ENCODE data around the gene SLAMF9. TPM values are rescaled to one million over a fixed set of nuclear protein-coding genes. Genes with fewer than 3 reads are reported as not detected.
A peak's percentile ranks its signal among the peaks of the same experiment; 100 is the strongest.

Gene SLAMF9
- total RNA-seq, 1 donor from 2014 or later: not detected

DNA sequence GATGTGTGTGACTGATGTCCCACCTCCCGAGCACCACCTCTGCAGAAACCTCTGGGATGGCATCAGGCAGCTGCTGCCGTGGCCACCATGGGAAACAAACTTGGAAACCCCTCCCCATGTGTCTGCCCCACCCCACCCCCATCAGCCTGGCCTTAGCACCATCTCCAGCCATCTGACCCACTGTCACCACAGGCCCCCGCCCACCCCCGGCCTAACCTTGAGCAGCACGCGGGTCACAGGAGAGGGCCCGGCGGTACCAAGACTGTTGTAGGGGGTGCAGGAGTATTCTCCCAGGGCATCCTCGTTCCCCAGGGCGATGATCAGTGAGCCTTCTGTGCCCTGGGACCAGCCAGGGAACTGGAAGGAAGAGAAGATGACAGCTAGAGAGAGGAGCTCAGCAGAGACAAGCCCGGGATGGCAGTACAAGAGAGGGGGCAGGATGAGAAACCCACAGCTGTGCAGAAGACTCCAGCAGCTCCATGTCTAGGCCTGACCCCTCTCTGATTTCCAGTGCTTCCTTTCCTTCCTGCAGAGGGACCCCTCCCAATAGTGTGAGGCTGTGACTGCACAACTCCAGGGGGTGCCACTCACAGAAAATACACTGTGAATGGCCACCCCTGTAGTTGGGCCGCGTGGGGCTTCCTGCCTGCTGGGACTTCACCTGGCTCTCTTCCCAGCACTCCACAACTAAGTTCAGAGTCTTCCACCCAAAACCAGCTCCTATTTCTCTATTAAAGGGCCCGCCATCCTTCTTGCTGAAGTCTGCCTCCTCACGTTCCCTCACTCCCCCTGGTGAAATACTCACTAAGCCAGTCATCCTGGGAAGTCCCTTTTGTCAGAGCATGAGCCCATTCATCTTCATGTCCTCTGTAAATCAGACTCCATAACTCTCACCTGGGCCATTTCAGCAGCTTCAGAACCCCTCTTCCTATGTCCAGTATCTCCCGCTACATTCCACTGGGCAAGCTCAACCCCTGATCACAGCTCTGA is 21.4 kb downstream of the SLAMF9 start:
- no peak for DNase-seq

DNA sequence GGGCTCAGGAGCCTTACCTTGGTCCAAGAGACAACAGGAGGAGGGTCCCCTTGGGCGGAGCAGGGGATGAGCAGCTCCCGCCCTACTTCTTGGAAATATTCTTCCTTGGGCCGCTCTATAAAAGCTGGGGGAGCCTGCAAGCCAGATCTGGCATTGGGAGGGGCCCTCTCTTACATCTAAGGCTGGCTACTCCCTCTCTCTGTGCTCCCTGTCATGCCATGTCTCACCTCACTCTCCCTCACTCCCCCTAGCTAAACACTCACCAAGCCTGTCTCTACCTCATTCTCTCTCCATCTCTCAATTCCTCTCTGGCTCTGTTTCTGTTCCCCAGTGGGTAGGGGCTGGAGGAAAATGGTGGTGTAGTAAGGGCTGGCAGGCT is 22.3 kb downstream of the SLAMF9 start:
- DNase-seq: no peak

DNA sequence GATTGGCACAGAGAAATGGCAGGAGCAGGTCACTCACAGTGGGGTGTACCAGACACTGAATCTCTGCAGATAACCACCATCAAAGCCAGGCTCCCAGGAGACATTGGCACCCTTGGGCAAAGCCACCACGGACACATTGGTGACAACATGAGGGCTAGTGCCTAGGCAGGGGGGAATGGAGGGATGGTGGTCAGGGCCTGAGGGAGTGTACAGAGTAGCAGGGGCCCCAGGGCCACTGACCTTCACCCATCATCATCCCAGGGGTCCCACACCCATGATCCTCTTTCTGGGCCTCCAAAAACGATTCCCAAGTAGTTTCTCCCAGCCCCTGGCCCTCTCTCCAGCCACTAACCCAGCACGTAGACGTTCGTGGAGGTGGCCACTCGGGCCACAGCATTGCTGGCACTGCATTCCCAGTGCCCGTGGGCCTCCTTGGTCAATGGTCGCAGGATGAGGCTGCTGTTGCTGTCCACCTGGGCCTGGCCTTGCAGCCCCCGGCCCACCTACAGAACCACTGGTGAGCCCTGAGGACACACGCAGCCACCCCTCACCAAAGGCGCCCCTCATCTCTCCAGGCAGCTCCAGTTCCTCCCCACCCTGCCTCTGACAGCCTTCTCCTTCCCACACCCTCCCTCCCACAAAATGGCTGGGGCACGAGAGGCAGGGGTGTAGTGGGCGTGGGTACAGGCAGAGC is 22.8 kb downstream of the SLAMF9 start:
- no peak for DNase-seq

DNA sequence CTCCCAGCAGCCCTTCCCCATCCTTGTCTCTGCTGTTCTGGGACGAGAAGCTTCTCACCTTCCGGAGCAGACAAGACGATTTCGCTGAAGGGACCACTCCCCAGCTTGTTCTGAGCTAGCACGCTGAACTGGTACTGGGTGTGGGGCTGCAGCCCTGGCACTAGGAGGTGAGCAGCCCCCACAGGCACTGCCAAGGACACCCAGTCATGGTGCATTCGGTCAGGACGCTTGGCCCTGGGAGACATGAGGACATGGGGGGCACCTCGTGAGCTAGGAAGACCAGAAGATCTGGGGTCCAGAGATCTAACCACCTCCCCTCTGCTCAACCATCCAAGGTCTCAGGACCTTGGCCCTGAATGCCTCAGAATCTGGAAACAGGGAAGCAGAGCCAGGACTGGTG is 23.4 kb downstream of the SLAMF9 start:
- DNase-seq: no peak

DNA sequence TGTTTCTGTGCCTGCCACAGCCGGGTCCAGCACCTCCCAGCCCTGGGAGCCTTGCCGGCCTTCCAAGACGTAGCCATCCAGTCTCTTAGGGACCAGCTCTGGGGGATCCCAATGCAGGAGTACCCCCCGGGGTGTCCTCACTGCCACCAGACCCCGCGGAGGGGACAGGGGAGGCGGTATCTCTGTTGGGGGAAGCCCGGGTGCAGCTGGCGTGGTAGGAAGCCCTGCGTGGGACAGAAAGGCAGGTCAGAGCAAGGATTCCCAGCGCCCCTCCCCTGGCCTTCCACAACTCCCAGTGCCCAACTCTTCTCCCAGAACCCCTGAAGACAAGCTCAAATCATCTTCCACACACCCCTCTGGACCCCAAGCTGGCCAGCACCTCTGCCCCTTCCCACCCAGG is 23.8 kb downstream of the SLAMF9 start:
- DNase-seq: no peak

DNA sequence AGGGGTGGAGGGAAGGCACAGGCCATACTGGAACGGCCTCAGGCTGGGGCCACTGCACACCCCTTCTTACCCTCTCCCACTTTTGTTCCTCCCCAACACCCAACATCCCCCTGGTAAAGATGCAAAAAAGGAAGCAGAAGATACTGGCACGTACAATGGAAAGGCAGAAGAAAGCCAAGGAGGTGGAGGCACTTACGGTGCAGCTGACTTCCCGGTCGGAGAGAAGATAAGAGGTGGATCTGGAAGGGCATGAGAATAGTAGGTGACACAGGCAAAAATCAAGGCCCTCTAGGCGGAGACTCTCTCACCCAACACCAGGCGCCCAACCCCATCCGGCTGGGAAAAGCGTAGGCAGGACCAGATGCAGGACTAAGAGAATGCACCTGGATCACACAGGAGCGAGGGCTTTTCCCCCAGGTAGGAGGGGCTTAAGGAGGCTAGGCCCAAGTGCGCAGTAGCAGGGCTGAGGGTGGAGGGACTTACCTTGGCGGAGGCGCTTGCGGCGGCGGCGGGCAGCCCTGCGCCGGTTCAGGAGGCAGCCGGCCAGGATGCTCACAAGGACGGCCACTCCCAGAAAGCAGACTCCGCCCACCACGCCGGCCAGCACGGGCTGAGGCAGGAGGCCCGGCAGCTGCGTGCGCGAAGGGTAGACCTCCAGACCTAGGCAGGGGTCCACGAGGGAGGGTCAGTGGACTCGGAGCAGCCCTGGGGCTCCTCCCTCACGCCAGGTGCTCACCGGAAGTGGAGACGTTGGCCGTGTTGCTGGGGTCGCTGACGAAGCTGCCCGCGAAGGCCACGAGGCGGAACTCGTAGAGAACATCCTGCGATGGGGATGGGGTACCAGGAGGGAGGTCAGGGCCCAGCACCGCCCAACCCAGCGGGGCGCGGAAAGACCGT is 24.6 kb downstream of the SLAMF9 start:
- no peak for DNase-seq

DNA sequence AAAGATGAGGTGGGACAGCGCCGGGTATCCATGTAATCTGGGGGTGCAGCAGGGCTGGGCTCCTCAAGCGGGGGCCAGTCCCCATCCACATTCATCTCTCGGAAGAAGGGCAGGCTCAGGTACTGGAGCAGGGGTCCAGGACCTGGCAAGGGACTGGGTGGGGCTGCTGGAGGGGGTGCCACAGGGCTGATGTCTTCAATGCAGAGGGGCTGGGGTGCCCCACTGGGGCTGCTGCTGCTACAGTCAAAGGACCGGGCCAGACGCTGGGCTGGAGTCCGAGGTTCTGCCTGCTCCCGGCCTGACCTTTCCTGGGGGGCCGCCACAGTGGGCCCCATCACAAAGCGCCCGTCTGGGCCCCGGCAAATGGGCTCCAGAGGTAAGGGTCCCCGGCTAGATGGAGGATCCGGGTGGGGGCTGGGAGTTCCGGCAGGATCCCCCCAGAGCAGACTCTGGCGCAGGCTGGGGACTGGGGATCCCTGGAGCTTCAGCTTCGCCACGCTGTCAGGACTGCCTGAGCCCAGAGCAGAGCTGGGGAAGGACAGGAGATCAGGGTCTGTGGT is 25.5 kb downstream of the SLAMF9 start:
- DNase-seq: no peak

DNA sequence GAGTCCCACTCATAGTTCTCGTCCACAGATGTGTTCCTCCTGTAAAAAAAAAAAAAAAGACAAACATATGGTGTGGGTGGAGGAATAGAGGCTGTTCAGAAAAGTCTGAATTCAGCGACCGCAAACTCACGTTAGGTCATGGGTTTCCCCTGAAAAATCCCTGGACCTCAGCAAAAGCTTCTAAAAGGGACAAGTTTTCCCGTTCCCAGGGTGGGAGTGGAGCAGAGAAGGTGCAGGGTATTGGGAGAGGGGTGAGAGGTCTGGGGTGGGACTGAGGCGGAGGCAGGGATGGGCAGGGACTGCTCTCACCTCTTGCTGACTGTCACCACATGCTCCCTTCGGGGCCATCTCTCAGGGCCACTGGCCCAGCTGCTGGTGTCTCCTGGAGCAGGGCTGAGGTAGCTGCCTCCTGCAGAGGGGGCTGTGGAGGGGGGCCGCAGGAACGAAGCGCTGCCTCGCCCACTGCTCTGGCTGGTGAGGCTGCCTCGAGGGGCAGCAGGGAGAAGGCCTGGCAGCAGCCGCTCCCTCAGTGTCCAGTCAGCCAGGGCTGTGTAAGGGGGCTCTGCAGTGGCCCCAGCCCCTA is 26.1 kb downstream of the SLAMF9 start:
- DNase-seq: no peak

DNA sequence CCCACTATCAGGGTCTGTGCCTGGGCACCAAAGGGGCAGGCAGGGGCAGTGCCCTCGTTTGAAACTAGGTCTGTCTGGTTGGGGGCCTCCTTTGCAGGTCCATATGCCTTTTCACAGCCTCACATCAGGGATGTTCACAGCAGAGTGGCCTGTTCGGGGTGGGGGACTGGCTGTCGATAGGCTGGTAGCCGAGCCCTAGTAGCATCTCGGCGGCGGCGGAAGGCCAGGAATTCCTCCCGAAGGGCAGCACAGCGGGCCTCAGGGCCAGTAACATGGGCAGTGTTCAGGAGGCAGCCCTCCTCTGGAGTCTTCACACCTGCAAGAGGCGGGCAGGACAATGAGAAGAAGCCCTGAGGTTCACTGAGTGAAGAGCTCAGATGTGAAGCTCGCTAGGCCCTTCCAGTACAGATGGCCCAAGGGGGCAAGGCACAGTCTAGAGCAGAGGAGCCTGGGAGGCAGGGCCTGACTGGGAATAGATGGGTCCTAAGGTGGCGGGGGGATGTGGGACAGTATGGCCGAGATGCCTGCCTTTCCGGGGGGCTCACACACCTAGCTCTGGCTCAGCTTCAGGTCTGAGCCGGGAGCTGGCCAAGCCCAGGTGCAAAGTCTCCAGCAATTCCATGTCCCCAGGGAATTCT is 26.7 kb downstream of the SLAMF9 start:
- DNase-seq: no peak

DNA sequence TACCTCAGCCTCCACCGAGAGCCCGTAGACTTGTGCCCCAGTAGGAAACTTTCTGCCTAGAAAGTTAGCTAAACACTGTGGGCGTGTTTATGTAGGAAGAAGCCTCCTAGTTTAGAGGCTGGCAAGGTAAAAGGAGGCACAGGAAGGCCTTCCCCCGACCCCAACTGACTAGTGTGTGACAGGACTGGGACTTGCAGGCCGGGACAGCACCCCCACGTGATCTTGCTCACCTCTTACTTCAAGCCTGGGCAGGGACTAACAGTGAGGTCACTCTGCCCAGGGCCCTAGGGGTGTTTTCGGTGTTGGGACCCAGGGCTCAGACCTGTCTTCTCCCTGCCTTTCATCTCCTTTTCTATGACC is 28.3 kb downstream of the SLAMF9 start:
- DNase-seq: no peak

DNA sequence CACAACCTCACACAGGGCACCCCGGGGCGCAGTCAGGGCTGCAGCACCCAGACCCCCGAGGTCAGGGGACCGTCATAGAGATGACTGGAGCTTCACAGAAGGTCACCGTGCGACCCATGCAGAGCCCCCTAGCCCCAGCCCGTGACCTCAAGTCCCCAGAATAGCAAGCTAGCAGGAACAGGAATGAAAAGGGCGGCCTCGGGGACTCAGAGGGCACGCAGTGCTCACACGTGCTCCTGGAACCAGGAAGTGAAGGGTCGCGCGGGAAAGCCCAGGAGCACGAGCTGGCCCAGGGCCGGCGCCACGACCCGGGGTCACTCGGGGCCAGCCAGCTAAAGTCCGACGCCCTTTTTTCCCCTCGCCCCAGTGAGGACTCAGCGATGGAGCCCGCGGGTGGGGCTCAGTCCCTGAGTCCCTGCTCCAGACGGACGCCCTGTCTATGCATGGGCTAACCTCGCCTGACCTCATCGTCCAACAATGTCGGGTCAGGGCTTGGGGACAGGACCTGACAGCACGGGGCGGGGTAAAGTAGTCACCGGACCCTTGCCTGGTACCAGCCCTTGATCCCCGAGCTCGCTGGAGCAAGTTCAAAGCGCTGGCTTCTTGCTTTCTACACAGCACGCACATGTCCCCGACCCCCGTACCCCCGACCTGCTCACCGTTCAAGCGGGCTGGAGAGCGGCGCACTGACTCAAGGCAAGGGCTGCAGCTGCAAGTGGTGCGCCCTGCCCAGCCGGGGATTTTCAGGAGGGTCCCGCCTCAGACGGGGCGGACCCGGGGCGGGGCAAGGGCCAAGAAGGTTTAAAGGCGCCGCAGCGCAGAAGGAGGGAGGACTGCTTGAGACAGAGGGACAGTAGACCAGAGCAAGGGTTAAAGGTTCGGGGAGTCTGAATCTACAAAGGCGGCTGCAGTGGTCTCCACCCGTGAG is 29.0 kb downstream of the SLAMF9 start, which contains the start of gene TAGLN2:
Gene TAGLN2, minus strand, starts transcription at position 717 of the 928 bp plus-strand sequence. CDS start 4,998 bp downstream, outside the sequence.
- DNase-seq: peak; percentile 26

DNA sequence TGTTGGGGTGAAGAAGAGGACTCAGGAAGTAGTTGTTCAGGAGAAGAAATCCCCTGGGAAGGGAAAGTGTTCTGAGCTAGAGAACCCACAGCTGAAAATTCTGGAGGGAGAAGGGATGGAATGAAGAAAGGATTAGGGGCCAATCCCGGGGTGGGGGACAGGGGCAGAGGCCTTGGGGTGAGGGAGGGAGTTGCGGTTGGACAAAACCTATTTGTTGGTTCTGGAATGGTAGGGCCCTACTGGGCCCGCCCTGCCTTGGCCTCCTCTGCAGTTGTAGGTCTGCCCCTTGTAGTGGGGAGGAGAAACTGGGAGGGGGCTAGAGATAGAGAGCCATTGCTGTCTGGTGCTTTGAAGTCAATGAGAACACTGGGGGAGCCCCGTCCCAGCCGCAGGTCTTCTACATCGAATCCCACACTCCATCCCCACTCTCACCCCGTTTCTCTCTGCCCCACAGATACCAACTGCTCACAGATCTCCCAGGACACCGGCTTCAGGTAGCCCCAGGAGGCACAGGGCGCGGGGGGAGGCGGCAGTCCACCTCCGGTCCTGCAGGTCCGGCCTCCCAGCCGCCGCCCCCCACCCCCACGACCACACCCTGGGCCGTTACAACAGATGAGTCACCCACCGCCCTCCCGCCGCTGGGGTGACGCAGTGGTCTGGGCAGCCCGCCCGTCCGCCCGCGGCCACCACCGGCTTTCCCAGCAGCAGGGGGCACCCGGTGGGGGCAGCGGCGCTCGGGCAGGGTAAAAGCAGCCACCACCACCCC is 29.8 kb downstream of the SLAMF9 start:
- DNase-seq: peak; percentile 24

DNA sequence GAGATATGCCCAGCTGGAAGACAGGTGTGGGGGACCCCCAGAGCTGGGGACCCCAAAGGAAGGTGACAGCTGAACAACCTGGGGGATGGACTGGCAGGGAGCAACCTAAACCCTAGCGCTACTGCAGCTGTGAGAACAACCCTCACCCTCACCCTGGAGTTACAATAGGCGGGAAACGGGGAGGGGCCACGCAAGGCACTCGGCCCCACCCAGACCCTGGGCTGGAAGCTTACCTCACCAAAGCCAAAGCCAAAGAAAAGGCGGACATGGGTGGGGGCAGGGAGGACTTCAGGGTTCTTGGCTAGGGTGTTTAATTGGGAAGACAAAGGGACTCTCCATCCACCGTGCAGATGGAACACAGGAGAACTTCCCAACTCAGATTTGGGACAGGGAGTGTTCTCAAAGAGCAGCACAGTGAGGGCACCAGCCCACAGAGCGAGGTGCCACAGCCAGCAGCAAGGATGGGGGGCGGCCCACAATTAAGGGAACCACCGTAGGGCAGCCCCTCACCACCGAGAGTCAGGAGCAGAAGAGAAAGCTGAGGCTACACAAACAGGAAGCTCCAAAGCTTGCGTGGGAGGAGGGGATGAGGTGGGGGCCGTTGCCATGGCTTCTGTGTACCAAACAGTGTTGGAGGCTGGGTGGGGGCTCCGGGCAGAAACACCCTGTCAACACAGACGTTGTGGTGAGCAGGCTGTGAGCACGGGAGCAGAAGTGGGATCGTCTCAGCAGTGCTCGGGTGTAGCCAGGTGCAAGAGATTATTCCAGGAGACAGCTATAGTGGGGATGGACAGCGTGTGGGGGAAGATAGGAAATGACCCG is 30.6 kb downstream of the SLAMF9 start:
- no peak for DNase-seq

DNA sequence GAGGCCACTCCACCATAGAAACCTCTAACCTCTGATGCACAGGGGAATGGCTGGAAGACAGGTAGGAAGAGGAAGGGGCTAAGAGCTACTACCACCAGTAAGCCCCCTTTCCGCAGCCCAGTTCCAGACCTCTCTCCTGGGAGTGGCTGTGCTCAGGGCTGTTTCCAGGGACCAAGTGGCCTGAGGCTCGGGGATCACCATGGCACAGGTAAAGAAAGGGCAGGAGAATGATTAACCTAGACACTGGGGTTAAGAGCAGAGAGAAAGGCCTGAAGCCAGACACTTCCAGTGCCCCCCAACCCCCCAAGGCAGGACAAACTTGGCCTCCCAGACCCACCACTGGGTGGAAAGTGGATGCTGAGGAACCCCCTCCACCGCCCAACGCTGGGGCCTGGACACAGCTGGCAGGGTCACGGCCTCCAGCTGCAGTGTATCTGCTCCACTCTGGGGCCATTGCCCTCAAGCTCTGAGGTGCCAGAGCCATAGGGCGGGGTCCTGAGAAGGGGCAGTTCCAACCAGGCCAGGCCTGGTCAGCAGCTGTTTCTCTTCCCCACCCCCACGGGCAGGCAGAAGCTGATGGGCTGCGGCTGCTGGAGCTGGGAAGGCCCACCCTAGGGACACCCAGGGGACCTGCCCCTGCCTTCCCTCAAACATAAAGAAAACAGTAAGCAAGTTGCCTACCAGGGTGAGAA is 31.4 kb downstream of the SLAMF9 start:
- no peak for DNase-seq

DNA sequence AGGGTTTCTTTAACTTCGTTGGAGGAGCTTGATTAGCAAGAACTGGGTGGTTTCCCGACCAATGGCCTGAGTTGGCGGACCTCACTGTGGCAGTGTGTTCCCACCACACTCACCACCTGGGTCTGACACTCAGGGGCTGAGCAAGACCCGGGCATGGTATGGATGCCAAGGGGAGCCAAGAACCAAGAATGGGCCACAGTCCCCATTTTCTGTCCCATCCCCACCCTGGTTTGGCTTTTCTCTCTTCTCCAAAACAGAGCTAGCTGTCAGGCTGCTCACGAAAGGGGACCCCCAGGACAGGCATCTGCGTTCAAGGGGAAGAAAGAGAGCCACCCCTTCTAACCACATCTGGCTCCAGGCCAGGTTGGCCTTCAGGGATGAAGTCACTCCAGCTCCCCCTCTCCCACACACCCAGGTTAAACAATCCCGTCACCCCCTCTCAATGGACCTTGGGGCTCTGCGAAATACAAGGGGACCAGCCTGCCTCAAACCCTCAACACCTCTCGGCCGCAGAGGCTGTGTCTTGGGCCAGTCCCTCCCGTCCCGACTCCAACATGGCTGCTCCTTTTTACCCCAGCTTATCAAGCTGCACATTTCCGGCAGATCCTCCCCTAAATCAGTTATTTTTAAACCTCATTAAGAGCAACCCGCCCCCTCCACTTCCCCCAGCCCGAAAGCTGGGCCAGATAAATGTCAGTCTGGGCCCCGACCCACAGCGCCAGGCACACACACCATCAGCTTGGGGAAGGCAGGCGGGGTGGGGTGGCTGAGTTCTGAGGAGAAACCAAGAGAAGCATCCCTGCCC is 32.1 kb downstream of the SLAMF9 start:
- DNase-seq: no peak

DNA sequence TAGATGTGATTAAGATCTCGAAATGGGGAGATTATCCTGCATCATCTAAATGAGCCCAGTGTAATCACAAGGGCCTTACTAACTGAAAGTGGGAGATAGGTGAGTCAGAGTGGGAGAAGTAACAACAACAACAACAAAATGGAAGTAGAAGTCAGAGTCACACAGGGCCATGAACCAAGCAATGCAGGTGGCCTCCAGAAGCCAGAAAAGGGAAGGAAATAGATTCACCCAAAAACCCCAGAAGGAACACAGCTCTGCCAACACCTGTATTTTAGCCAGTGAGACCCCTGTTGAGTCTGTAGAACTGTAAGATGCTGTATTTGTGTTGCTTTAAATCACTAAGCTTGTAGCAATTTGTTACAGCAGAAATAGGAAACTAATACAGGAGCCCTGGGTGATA is 32.8 kb downstream of the SLAMF9 start:
- no peak for DNase-seq

DNA sequence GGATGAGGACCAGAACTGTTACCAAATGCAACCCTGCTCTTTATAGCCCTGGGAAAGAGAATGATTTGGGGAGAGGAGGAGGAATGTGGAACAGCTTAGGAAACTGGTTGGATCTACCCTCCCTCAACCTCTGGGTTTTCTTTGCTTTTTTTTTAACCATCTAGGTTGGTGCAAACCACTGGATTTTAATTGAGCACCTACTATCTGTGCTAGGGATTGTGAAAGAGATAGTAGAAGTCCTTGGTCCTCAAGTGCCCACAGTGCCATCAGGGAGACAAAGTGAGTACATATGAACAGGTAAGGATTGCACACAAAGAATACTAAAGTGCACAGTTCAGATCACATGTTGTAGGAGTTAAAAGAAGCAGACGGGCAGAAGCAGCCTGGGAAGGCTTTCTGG is 33.4 kb downstream of the SLAMF9 start:
- DNase-seq: no peak

Measured in occipital lobe (tissue), 2 donors.